Measurements from ENCODE around the gene BAX.
A peak's percentile ranks its signal among the peaks of the same experiment; 100 is the strongest.
"Not testable (repeated sequence)": the region's sequence is repeated elsewhere in the genome, so short reads cannot be mapped to it uniquely, and the experiment has no call there.

The BAX gene

GRCh38 chr19:48954595-48955307, at the start of gene BAX:
Gene BAX (plus strand): TSS chr19:48954875. CDS start chr19:48954929, 54 bp downstream.
- peak; percentile 97 to 100 (median 98) for DNase-seq

- DNase-seq: no peak
Measured at GRCh38 chr19:48905664-48906063, 49.0 kb upstream of the BAX start.

GRCh38 chr19:48906324-48906723, 48.4 kb upstream of the BAX start:
- no peak for DNase-seq

GRCh38 chr19:48907671-48908070, 47.0 kb upstream of the BAX start:
- no peak for DNase-seq

- not testable (repeated sequence) for DNase-seq
Measured at GRCh38 chr19:48909424-48910077, 45.1 kb upstream of the BAX start.

GRCh38 chr19:48910803-48911202, 43.9 kb upstream of the BAX start:
- no peak for DNase-seq

- DNase-seq: peak in 2 of 3 experiments; percentile 8 to 55
Measured at GRCh38 chr19:48913114-48913889, 41.4 kb upstream of the BAX start.

- DNase-seq: no peak
Measured at GRCh38 chr19:48914181-48914580, 40.5 kb upstream of the BAX start.

- DNase-seq: peak in 2 of 3 experiments; percentile 51 to 95
Measured at GRCh38 chr19:48915757-48916156, 38.9 kb upstream of the BAX start.

GRCh38 chr19:48918071-48918470, 36.6 kb upstream of the BAX start:
- no peak for DNase-seq

GRCh38 chr19:48918801-48919247, 35.9 kb upstream of the BAX start:
- peak in 2 of 3 experiments; percentile 2 to 15 for DNase-seq

- not testable (repeated sequence) for DNase-seq
Measured at GRCh38 chr19:48919271-48919670, 35.4 kb upstream of the BAX start.

GRCh38 chr19:48920949-48921348, 33.7 kb upstream of the BAX start:
- DNase-seq: no peak

- no peak for DNase-seq
Measured at GRCh38 chr19:48921721-48922500, 32.8 kb upstream of the BAX start.

GRCh38 chr19:48922548-48923490, 31.9 kb upstream of the BAX start:
- DNase-seq: no peak

GRCh38 chr19:48925240-48925843, 29.3 kb upstream of the BAX start:
- no peak for DNase-seq

- not testable (repeated sequence) for DNase-seq
Measured at GRCh38 chr19:48925890-48926289, 28.8 kb upstream of the BAX start.

GRCh38 chr19:48926909-48927308, 27.8 kb upstream of the BAX start:
- DNase-seq: peak in 1 of 3 experiments; percentile 4

GRCh38 chr19:48927692-48928091, 27.0 kb upstream of the BAX start:
- not testable (repeated sequence) for DNase-seq

- DNase-seq: no peak
Measured at GRCh38 chr19:48928164-48929025, 26.3 kb upstream of the BAX start.

All from NCI-H1417 (cell line).